ENCODE results near the gene PPRC1. TPM values are rescaled to one million over a fixed set of nuclear protein-coding genes. Genes with fewer than 3 reads are reported as not detected.

Gene PPRC1
- total RNA-seq, 2 donors from 2014 or later = 17.0 to 36.1 TPM

DNA sequence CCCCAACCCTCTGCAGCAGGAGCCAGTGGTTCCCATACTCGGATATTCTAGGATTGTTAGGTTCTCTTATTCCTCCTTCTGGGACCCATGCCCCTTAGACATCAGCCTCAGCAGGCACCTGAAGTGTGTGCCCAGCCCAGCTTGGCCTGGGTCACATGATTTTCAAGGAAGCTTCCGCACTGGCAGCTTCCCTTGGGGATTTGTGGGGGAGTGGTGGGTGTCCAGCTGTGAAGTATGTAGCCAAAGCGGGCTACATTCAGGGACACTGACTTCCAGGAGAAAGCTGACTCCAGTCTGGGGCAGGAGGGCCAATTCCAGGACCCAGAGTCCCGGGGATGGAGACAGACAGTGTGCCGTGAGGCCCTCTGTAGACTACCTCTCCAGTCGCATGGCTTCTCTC is 14.0 kb upstream of the PPRC1 start:
- Histone ChIP-seq H3K4me1 (peaks cover 27% of the 10 kb centered on the region), H3K9ac (ENCODE audit: low read depth in 2 of 2, low read length in 2 of 2) (peak overlapping the region in 1 of 2 donors; percentile 76), H3K27ac (peak overlapping the region; percentile 84), H3K36me3 (no peaks in the 10 kb centered on the region), H3K4me3 (peak overlapping the region; percentile 69), H3K27me3 (no peaks in the 10 kb centered on the region), H3K9me3 (no peaks in the 10 kb centered on the region)
- peak; percentile 70 for DNase-seq
- intact Hi-C loops (cut with DNase I) = no loop called here
- TF ChIP-seq, protein P1, sequence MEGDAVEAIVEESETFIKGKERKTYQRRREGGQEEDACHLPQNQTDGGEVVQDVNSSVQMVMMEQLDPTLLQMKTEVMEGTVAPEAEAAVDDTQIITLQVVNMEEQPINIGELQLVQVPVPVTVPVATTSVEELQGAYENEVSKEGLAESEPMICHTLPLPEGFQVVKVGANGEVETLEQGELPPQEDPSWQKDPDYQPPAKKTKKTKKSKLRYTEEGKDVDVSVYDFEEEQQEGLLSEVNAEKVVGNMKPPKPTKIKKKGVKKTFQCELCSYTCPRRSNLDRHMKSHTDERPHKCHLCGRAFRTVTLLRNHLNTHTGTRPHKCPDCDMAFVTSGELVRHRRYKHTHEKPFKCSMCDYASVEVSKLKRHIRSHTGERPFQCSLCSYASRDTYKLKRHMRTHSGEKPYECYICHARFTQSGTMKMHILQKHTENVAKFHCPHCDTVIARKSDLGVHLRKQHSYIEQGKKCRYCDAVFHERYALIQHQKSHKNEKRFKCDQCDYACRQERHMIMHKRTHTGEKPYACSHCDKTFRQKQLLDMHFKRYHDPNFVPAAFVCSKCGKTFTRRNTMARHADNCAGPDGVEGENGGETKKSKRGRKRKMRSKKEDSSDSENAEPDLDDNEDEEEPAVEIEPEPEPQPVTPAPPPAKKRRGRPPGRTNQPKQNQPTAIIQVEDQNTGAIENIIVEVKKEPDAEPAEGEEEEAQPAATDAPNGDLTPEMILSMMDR (IDR thresholded peaks at IDR 0.05) = no peak

DNA sequence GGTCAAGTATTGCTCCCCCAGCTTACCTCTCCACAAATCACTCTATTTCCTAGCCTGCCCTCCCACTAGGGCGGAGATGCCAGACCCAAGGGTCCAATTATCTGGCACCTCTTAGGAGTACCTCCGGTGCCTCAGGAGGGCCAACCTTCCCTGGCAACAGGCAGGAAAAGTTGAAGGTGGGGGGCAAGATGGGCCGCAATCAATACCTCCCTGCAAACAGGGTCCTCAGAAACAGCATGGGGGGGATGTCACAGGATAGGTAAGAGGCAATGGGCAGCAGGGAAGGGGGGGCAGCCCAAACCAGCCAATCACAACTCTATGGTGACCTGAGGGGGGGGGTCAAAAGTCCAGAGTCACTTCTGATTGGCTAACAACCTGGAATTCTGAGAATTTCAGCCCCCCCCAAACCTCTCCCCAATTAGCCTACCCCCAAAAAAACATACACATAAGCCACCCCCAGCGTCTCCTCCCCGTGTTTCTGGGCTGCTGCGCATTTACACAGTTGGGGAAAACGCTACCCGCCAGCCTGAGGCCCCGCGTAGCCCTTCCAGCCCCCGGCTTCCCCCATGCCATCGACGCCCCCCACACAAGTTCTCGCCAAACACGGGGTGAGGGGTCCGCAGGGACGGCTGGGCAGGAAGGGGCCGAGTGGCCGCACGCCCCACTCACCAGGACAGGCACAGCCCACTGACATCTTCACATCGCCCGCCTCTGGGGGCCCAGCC is 13.3 kb upstream of the PPRC1 start:
- Histone ChIP-seq H3K4me3 (peak overlapping the region; percentile 69), H3K36me3 (no peaks in the 10 kb centered on the region), H3K27ac (peak overlapping the region; percentile 84), H3K27me3 (no peaks in the 10 kb centered on the region), H3K4me1 (peaks cover 27% of the 10 kb centered on the region), H3K9ac (ENCODE audit: low read depth in 2 of 2, low read length in 2 of 2) (peak overlapping the region; percentile 73 to 98), H3K9me3 (no peaks in the 10 kb centered on the region)
- TF ChIP-seq, protein P1 (IDR thresholded peaks at IDR 0.05) = no peak
- intact Hi-C loops (cut with DNase I) = no loop called here
- peak; percentile 82 for DNase-seq

DNA sequence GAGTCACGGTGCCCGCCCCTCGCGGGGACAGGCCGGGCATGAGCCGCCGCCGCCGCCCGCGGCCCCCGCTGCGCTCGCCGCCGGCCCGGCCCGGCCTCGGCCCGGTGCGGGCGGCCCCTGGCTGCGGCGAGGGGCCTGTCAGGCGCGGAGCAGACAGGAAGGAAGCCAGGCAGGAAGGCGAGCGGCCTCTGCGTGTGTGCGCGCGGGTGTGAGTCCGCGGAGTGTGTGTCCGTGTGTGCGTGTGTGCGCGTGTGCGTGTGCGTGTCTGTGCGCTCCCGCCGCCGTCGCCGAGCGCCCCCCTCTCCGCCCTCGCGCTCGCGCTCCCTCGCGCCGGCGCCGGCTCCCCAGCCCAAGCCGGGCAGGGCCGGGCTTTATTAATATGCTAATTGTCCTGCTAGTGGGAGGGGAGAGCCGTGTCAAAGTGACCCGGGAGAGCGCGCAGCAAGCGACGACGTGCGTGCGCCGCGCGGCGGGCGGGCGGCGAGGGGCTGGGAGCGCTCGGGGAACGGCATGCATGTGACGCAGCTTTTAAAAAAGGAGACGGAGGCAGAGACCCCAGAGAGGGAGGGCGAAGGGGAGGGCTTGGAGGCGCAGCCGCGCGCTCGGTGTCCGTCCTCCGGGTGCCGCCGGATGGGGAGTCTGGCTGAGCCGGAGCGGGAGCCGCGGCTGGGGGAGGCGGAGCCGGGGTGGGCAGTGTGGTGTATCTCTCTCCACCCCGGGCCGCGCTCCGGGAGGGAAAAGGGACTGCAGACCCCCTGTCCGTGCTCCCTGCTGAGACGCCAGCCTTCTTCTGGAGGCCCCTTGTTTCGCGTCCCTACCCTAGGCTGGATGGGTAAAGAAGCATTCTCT is 12.5 kb upstream of the PPRC1 start, which contains the start of gene LDB1:
Gene LDB1 (minus strand): TSS at position 227 of the 849 bp plus-strand sequence. CDS start 258 bp downstream, outside the sequence.
- peak within 1 kb of the TSS; percentile 84 for H3K27ac ChIP-seq
- TF ChIP-seq, protein P1 (IDR thresholded peaks at IDR 0.05) = no peak
- DNase-seq = peak; percentile 86
- H3K4me3 ChIP-seq = peak within 1 kb of the TSS; percentile 69
- peak within 1 kb of the TSS; percentile 92 to 98 for H3K9ac ChIP-seq (ENCODE audit: low read depth in 2 of 2, low read length in 2 of 2)
- intact Hi-C loops (cut with DNase I) = no loop called here
- no peaks in the 10 kb centered on the region for H3K9me3 ChIP-seq
- no peaks in the 10 kb centered on the region for H3K27me3 ChIP-seq
- peaks cover 24% of the 10 kb centered on the region for H3K4me1 ChIP-seq
- H3K36me3 ChIP-seq = no peaks in the 10 kb centered on the region

DNA sequence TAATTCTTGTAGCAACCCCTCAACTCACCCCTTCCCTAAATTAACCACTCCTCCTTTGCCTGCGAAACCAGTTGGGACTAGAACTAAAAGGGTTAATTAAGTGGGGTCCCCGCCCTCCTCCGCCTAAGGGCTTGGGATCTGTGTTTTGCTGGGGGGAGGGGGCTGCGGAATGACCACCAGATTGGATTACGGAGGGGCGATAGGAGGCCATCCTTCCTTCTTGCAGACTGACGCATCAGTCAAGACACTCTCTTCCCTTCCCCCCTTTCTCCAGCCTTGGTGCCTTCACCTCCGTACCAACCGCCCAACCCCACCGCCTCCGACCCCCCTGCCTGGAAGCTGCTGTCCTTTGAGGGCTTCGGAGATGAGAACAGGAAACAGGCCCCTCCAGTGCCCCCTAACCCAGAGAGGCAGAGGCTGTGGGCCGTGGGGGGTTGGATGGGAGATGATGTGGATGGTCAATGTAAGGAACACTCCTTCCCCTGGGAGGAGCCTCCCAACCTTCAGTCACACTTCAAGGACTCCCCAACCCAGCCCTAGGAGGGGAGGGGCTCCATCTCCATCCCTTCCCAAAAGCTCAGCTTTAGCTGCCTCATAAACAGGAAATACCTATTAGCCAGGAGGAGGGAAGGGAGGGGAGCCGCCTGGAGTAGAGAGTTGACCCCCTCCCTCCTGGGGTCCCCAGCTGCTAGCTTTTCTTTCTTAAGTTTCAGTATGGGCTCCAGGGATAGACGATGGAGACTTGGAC is 11.7 kb upstream of the PPRC1 start:
- Histone ChIP-seq H3K27me3 (no peaks in the 10 kb centered on the region), H3K9ac (ENCODE audit: low read depth in 2 of 2, low read length in 2 of 2) (peak overlapping the region; percentile 92 to 98), H3K27ac (peak overlapping the region; percentile 84), H3K4me3 (peak overlapping the region; percentile 69), H3K9me3 (no peaks in the 10 kb centered on the region), H3K36me3 (no peaks in the 10 kb centered on the region), H3K4me1 (peaks cover 17% of the 10 kb centered on the region)
- TF ChIP-seq, protein P1 (IDR thresholded peaks at IDR 0.05) = no peak
- peak; percentile 70 for DNase-seq
- intact Hi-C loops (cut with DNase I) = no loop called here
